ENCODE data around the gene SORCS1.
A peak's percentile ranks its signal among the peaks of the same experiment; 100 is the strongest.

The SORCS1 gene

DNA sequence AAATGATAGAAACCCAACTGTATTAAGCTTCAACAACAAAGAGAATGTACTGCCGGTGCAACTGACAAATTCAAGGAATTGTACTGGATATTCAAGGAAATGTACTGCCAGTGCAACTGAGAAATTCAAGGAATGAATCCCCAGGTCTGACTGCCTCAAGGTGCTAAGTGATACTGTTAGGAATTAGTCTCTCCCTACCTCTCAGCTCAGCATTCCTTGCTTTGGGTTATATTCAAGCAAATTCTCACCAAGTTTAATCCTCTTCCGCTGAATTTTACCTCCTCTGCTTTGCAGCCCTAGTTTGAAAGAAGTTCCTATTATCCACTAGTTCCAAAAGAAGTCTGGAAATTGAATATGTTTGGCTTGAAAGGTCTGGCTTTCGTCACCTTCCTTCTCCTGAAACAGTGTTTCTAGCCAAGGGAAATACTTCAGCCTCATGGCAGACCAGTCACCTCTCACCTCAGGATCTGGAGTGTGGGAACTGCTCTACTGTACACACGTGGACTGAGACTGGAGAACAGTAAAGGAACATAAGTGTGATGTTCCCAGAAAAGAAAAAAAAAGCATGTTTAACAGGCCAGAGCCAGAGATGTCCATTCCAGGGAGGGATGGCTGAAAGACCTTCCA is 60.4 kb downstream of the SORCS1 start:
- no peak for DNase-seq

DNA sequence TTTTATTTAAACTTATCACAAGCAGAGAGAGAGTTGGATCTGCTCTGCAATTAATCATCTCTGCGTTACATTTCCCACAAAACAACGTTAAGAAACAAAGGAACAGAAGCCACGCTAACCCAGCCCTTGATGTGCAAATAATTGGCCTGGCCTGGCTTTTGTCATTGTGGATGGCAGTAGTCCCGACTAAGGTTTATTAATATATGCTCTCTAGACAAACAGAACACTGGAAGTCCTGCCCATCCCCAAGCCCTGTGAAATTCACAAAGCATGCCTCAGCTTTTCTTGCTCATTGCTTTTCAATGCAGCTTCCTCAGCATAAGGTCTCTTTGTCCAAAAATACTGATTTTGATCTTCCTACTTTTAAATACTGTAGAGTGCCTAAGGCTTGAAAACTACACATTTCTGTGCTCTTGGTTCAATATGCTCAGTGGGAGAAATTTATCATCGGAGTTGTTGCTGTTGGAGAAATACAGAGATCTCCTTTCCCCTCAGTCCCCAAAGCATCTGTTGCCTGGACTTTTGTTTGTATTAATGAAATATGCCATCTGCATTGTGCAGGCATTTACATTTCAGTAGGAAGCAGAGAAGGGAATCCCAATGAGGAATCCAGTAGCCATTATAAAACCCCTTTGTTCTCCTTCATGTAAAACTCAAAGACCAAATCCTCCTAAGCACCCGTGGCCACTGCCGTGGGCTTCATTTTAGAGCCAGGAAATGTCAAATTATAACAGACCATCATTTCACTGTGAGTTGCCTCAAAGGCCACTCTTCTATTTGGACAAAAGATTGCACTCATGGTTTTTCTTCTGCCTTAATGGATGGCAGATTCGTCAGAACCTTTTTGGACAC is 61.1 kb downstream of the SORCS1 start:
- DNase-seq = peak in 1 of 56 donors; percentile 1

DNA sequence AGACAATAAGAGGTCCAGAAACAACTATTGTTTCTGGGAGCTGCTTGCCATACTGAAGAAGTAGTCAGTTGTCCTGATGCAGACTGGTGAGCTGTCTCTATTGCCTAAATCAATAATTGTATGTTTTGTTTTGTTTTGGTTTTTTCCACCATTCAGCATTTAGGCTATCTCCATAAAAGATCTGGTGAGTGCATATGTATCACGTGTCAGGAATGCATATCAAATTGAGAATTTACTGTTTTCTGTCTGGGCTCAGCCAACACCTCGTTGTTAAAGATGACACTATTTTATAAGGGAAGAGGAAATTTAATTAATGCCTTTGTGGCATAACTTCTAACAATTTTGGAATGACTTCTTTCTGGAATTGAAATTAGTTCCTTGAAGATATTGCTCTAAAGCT is 66.2 kb downstream of the SORCS1 start:
- no peak for DNase-seq

DNA sequence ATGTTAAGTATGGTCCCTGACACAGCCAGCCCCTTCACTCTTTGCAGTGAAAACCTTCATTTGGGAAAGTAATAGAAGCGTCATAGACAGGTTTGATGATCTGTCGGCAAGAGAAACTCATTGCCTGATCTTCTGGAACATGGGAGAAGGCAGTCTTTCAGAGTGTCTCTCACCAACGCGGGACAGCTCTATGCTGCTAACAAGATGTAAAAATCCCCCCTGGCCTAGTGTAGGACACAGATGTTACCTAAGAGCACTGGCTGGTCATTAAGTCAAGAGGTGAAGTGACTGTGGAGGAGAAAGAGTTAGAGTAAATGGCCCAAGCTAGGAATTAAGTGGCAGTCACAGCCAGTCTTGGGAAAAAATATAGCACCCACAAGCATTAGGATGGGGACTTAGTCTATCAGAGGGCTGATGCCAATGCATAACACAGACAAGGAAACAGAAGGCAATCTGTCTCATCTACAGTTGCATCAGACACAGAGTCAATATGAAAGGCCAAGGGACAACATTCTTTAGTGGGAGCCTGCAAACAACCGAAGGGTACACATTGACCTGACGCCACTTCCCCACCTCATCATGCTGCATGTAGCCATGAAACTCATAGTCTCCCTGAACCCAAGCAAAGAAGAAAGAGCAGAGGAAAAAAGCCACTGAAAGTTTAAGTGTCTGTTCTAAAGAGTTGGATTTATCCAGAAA is 69.5 kb downstream of the SORCS1 start:
- DNase-seq = no peak

DNA sequence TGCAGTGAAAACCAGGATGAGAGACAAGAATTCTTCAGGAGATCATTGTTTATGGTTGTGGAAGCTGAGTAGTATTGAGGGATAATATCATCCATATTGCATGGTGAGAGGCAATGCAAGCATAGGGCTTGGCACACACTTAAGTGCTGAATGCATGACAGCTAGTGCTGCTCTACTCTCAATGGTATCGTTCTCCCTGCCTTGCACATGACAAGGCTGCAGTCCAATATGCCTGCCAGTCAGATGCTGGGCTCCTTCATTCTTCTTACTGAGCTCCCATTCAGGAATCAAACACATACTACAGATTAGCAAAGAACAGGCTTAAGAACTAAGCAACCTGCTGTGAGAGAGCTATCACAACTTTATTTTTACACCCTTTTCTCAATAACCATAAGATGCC is 72.2 kb downstream of the SORCS1 start:
- no peak for DNase-seq

DNA sequence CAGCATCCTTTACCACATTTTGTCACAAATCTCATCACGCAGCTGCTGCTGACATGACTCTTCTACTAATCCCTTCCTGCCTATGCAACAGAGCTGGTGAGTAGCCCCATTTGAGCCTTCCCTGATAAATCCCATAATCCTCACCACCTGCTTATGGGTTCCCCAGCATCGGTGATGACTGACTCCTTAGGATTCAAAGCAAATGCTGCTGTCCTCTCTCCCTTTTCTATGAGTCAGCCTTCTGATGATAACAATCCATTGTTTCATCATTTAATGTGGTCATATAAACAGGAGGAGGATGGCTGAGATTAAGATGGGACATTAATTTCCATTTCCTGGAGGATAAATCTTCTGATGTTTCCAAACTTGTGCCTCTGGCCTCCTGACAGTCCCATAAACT is 73.4 kb downstream of the SORCS1 start:
- no peak for DNase-seq

DNA sequence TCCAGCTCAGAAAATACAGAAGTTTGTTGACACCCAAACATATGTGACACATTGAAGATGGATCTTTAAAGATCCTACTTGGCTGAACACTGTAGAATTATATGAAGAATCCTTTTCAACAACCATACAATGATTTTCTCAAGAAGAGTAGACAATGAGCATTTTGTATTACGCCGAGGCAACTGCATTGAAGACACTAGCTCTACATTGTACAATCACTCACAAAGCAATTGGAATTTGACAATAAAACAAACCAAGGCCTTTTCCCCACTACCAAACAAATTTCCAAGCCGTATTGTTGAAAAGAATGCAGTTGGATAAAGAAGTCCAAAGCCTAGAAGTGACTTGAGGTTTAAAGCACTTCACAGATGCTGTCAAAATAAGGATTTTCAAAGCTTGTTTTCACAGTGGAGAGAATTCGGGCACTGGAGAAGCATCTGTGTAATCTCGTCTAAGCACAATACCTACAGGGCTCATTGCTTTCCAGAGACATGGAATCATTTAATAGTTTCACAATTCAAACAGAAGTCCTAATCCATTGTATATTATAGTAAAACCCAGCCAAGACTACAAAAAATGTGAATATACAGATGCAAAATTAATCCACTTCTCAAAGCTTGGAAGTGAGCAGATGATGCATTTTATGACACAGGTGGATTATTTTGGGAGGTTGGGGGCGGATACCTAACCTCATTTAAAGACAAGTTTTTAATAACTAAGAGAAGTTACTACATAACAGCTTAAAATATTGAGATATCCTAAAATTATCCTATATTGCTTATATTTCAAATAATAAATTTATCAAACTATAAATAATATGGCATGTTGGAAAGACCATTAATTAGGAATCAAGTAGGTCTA is 78.6 kb downstream of the SORCS1 start:
- no peak for DNase-seq

DNA sequence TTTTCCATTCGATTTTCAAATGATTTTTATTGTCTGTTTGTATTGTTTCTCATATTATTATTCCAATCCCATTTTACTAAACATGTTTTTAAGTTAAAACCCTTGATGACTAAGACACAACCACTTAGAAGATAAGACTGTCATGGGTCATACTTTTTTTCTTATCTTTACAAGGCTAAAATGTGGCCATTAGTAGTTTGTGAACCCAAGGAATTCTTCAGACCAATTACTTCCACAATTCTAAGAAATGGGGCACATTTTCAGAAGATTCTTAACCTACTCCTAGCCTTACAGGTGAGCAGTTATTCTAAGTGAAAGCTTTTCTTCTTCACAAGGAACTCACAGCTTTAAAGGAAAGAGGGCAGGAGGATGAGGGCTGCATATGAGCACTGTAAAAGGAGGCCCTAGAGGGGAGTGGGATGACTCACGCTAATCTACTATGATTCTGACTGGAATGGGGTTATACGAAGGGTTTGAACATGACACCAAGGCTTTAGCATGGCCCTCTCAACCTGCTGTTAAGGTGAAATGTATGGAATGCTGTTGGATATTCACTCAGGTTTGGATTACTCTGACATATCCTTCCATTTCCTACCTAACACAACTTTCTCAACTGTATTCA is 81.0 kb downstream of the SORCS1 start:
- DNase-seq = no peak

DNA sequence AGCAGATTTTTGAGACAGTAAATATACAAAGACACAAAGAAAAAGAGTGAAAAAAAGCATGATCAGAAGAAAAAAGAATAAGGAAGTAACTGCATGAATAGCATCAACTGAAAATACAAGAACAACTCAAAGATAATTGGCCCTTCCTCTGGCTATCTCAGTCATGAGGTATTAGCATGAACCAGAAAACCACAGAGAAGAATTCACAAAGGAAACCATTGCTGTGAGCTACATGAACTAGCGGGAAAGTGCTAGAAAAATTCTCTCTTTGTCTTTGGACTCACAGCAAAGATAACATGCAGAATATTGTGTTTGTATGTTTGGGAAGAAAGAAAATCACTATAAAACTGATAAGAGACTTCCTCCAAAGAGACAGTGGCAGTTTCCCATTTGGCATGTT is 82.9 kb downstream of the SORCS1 start:
- DNase-seq = no peak

DNA sequence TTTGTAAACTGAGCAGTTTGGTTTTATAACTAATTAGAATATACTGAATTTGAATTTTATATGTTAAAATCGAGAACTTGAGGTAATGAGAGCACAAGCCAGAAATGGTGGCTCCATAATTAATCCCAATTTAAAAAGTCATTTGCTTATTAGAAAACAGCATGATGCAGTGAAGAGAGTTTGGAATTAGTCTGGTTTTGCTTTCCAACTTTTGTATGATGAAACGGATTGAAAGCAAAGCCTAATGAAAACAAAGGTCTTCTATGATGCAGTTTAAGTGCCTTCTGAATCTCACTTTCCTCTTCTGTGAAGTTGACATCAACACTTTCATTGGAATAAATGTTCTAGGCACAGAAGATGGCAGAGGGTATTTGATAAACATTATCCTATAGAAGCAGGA is 89.4 kb downstream of the SORCS1 start:
- no peak for DNase-seq

DNA sequence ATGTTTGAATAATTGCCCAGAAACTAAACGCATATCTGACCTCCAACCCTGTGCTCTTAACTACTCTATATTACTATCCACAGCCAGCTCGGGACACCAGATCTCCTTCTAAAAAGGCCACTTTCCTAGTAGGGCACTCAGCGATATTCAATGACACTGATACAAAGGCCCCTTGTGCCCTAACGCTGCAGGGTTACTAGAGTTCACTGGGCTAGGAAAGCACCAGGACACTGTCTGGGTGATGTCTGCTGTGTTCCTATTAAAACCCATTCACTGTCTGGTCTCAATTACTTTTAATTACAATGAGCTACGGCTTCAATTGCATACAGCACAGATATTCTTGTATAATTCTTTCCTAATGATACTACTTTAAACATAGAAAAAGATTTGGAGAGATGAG is 91.7 kb downstream of the SORCS1 start:
- peak in 15 of 56 donors; percentile 1 to 46 (median 6) for DNase-seq

DNA sequence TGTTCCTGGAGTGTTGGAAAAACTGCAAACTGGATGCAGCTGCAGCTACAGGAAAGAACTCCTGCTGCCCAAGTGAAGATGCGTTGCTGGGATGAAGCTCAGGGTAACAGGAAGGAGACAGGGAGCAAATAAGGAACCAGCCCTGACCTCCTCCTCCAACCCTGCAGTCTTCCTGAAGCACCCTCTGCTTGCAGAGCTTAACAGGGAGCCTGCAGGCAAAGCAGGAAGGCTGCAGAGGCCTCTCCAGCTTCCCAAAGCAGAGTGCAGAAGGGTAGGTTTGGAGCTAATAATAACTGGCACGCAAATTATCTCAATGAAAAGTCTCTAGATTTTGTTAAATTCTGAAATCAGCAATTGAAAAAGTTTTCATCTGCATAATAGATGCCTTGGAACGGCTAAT is 92.5 kb downstream of the SORCS1 start:
- no peak for DNase-seq

DNA sequence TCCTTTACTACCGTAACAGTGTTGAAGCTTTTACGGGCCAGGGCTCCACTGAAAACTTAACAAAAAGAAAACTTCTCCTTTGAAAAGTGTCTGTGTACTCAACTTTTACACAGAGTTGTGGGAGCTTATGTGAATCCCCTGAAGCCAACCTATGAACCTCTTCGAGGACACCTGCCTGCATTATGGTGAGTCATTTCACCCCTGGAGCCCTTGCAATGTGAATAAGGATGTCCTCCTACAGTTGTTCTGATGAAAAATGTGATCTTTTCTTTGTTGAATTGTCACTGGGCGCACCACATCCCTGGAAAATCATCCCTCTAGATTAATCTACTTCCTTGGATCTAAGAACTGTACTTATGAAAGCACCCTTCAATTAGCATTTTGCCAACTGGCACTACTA is 93.2 kb downstream of the SORCS1 start:
- DNase-seq = no peak

DNA sequence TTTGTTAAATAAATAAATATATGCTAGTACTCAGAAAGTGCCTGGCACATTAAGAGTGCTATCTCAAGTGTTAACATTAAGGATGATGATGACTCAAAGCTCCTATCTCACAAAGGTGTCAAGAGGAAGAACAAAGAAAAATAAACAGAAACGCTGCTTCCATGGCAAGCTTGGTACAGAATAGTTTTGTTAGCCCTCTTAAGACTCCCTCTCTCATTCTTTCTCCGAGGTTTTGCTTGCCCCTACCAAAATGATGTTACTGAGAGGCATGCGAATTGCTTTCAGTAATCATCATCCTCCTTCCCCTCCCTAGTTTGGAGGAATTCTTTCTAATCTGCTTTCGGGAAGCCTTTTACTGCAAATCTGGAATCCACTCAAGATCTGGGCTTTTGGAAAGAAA is 96.7 kb downstream of the SORCS1 start:
- DNase-seq = no peak

DNA sequence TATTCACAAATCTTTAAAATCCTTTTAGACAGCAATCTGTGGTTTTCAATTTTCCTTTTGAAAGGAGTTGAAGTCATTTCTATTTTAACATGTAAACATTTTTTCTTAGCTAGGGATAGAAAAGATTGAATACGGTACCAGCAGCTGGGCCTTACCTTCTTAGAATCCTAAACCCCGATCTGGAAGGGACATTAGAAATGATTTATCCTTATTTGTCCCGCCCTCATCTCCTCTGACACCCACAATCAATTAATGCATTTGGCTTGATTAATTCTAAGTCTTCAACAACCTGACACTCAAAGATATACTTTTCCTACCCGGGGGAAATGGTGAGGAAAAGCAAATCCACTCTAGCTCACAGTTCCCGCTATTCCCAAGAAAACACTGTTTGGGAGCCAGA is 100.4 kb downstream of the SORCS1 start:
- DNase-seq = no peak

DNA sequence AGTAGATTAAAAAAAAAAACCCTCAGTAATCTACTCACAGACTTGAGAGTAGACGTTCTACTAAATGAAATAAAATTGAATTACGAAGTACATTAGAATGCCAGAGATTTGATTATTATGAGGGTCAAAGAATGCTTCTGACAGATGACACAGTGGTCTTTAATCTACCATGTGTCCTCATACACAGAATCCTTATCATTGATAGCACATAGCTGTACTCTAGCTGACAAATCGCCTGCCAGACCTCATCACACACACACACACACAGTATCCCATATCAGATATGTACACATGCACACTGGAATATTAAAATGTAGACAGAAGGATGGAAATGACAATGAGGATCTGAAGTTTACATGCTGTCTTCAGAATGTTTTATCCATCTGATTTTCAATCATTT is 104.6 kb downstream of the SORCS1 start:
- DNase-seq = no peak

DNA sequence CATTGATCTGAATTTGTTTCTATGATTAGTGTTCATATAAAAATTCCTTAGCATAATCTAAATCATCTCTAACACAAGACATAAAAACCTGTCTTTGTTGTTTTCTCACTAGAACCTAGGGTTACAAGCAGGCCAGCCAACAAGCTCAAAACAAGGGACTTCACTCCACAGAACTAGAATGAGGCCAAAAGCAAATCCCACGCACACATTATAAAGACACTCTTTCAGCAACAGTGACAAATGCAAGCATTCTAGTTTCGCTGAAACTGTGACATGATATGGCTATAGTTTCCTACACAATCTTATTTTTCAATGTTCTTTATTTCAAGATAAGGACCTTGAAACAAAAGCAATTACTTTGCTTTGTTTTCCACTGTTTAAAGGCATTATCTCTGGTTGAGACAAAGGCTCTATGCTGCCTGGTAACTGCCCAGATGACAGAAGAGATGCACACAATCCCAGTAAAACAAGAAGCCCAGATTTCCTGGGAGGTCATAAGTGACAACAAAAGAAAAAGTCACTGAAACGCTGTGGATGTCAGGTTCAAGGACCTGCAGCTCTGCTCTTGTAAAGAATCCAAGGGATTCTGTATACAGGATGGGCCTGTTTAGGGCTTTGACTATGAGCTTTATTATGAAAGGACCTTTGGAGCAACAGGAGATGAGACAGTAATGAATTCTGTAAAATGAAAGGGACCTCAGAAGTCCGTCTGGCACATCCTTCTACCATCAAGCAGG is 105.3 kb downstream of the SORCS1 start:
- DNase-seq = no peak

DNA sequence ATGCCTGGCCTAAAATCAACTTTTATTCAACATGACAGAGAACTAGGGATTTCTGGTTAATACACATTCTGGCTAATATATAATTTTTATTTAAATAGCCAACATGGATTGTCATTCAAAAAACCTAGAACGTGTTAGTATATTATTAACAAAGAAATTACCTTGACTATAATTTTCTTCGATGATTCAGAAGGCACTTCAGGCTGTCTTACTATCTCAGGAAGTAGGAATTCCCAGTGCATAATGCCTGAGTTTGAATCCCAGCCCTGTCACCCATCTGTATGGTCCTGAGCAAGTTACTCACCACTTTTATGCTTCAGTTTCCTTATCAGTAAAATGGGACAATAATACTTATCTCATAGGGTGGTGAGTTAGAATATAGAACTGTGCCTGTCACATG is 106.2 kb downstream of the SORCS1 start:
- no peak for DNase-seq

DNA sequence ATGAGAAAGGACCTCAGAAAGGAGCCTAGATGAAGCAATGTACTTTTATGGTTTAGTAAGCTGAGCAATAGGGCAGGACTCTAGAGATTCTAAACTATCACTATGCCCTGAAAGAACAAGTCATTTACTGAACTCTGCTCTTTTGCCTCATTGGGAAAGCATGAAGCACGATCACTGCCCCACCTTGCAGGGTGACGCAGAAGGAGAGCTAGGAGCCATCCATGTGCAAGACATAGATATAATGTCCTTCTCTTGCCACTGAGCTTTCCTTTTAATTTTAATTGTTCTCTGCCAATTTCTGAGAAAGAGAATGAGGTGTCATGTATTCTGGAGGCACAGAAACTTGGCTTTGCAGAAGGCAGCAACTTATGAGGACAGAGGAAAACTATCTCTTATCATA is 108.3 kb downstream of the SORCS1 start:
- DNase-seq = no peak

DNA sequence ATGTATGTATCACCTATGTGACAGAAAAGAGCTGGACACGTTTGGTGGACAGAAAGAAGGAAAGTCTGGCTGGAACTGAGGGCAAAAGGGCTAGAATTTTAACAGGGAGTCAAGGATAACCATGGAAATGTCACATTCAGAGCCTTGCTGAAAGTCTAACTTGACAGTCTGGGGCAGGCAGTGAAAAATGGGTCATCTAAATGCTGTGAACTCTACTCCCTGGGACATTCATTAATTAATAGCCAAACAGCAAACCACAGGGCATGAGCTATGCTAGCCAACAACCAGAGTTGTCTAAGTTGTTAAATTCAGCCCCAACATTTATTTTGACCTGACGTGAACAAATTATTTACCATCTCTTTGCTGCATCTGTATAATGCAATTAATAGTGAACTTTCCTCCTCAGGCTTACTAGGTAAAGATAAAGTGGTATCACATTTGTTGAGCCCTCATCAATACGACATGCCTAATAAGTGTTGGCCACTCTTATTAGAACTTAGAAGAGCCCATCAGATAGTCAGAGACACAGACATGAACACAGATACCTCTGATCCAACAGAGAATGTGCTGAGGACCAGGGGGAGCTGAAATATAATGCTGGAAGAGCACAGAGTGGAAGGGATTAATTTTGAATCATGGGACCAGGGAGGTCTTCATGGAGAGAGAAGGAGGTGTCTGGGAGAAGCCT is 109.9 kb downstream of the SORCS1 start:
- DNase-seq = no peak

All from amygdala (tissue), 56 donors.